Urinary bladder (tissue), 4 donors: Measurements from ENCODE around the gene QRFP. TPM values are rescaled to one million over a fixed set of nuclear protein-coding genes. Genes with fewer than 3 reads are reported as not detected.
A peak's percentile ranks its signal among the peaks of the same experiment; 100 is the strongest.

ENCODE experiments used
- DNase-seq: peaks from one replicate; pipeline ENCODE4 v3.0.0-alpha.2; 2015; ENCODE audit errors: extremely low spot score
- H3K27ac ChIP-seq: one replicate; pipeline ENCODE4 v1.5.1; 2013; ENCODE audit warnings: low read depth, mild to moderate bottlenecking, moderate library complexity
- H3K36me3 ChIP-seq: one replicate; pipeline ENCODE4 v1.6.1; 2013; ENCODE audit warnings: mild to moderate bottlenecking, moderate library complexity; ENCODE audit not compliant: insufficient read depth
- H3K4me1 ChIP-seq: one replicate; pipeline ENCODE4 v1.6.1; 2013; ENCODE audit warnings: mild to moderate bottlenecking, moderate library complexity; ENCODE audit not compliant: insufficient read depth
- H3K4me3 ChIP-seq: one replicate; pipeline ENCODE4 v1.5.1; 2013; ENCODE audit warnings: low read depth, low read length
- WGBS: extraction: QIAGEN DNeasy Blood & Tissue Kit; methylation state at CpG from one replicate; pipeline ENCODE4 v1.1.7; 2013; 5-methylcytosine and 5-hydroxymethylcytosine counted together
- polyA plus RNA-seq: library from polyadenylated mRNA; stranded (reverse); fragments of 200-250 nt; gene quantifications from one replicate; pipeline ENCODE4 v1.2.3, GENCODE V29; 2013
- total RNA-seq: library from RNA; depleted of rRNA; stranded (reverse); fragments of >200 nt; gene quantifications from one replicate; pipeline ENCODE4 v1.2.3, GENCODE V29; 2014
- donor health status: healthy with polysubstance abuse.
- donor health status: healthy.

QRFP gene
- total and polyA plus RNA-seq, 2 donors = 0.15 TPM; not detected in 1

DNA sequence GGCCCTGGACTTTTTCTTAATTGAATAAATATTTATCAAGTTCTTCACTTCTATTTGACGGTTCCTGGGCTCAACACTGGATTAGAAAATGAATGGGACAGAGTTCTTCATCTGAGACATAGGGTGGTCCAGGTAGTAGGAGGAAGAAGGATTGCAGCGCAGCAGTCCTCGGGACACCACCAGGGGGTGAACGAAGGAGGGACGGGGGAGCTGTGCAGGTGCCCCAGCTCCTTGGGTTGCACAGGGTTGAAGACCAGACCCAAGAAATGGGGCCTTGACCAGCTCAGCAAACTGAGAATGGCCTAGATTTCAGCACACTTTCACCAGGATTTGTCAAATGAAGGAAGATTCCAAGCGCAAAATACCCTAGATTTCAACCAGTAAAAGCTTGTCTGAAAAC, 32.1 kb downstream of the QRFP start:
- WGBS = 79% methylated on average over 6 of the region's 6 CpGs
- no peak for DNase-seq
- H3K36me3 ChIP-seq = peaks cover 2% of the 10 kb centered on the region
- H3K4me1 ChIP-seq = no peaks in the 10 kb centered on the region
- H3K4me3 ChIP-seq = no peak overlapping the region
- no peak overlapping the region for H3K27ac ChIP-seq

GRCh38 chr9:130862747-130863146, 33.9 kb downstream of the QRFP start:
- Histone ChIP-seq H3K36me3 (peaks cover 2% of the 10 kb centered on the region), H3K4me3 (no peak overlapping the region), H3K4me1 (no peaks in the 10 kb centered on the region), H3K27ac (no peak overlapping the region)
- no peak for DNase-seq
- 81% methylated on average over 23 of the region's 23 CpGs for WGBS

DNA sequence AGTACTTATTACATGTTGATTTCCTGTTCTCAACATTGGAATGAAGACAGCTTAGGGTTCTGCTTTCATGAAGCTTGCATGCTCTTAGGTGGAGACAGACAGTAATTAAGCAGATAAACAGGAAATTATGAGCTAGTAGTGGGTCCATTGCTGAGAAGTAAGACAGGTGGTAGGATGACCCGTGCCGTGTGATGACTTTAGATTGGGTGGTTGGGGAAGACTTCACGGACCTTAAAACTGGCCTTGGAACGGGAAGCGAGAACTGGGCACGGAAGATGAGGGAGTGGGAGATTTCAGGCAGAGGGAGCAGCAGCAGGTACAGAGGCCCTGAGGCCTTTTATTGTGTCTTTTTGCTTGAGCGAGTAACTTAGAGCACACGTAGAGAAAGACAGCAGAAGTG, 34.4 kb downstream of the QRFP start:
- H3K4me1 ChIP-seq = no peaks in the 10 kb centered on the region

DNA sequence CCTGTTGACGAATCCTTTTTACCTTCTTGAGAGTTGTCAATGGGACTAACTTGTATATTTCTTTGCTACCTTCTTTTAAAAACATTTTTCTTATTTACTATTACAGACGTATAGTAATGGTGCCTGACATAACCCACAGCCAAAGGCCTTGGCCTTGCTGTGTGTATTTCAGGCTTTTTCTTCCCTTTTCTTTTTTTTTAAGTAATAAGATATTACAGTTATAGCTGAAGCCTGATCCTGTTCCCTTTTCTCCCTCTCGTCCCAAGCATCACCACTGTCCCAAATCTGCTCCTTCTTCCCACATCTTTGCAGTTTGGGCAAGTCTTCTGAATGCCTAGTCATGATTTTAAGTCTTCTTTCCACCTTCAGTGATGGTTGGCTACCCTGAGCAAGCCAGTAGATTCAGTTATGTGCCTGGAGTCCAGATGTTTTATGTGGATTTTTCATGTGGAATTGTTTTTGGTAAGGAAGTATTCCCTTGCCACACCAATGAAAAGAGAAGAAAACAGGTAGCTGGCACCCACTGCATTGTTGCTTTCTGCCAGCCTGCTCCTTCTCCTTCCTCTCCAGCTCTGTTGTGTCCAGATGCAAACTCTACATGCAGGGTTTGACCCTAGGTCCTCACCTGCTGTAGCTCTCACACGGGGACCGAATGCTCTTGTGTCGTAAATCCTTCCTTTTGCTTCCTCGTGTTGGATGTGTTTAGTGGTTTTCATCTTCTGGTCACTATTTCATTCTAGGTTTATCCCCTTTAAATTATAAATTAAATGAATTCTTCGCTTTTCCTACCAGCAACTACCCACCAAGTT, 35.0 kb downstream of the QRFP start:
- no peak overlapping the region for H3K27ac ChIP-seq
- H3K4me1 ChIP-seq = no peaks in the 10 kb centered on the region
- DNase-seq = no peak
- no peak overlapping the region for H3K4me3 ChIP-seq
- WGBS = 55% methylated on average over 8 of the region's 8 CpGs
- H3K36me3 ChIP-seq = no peaks in the 10 kb centered on the region

More for the DNA sequence above, 34.4 kb downstream of the QRFP start:
- Histone ChIP-seq H3K36me3 (no peaks in the 10 kb centered on the region), H3K27ac (no peak overlapping the region), H3K4me3 (no peak overlapping the region)
- 76% methylated on average over 8 of the region's 8 CpGs for WGBS
- no peak for DNase-seq

DNA sequence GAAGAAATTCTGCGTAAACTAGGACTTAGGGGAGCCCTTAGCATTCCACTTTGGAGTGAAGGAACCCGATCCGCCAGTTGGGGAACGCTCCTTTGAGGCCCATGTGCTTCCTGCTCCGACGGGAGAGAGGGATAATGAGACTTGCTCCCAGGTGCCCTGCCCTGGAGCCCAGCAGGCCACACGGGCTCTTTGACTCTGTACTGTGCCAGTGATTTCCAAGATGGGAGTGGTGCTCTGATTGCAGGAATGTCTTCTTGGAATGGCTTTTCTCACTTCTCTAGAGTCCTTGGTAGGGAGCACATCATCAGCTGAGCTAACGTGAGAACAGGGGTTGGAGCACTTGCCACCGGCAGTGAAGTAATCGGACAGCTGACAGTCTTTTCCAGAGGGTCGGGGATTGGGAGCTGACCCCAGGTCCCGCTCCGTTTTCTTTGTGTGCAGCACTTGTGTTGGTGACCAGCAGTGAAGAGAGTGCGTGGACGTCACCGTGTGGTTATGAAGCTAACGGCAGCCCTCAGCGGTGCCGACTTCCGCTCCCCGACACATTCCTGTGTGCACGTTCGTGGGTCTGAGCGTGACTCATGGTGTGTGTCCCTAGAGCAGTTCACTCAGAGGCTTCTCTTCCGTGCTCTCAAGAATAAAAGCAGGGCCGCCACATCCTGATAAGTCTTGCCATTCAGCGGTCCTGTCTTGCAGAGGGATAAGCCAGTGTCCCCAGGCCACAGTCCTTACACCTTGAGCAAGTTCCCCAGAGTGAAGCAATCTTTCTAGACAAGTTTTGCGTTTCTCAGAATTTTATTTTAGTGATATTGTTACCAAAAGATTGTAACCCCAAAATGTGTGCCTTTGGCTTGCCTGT, 35.9 kb downstream of the QRFP start:
- 26% methylated on average over 28 of the region's 28 CpGs for WGBS
- H3K36me3 ChIP-seq = no peaks in the 10 kb centered on the region
- no peak for DNase-seq
- H3K4me1 ChIP-seq = no peaks in the 10 kb centered on the region
- no peak overlapping the region for H3K27ac ChIP-seq
- H3K4me3 ChIP-seq = no peak overlapping the region

GRCh38 chr9:130858739-130859705, 37.6 kb downstream of the QRFP start:
- Histone ChIP-seq H3K4me3 (no peak overlapping the region), H3K27ac (peak overlapping the region; percentile 28), H3K36me3 (no peaks in the 10 kb centered on the region), H3K4me1 (no peaks in the 10 kb centered on the region)
- 50% methylated on average over 20 of the region's 20 CpGs for WGBS
- DNase-seq = no peak

DNA sequence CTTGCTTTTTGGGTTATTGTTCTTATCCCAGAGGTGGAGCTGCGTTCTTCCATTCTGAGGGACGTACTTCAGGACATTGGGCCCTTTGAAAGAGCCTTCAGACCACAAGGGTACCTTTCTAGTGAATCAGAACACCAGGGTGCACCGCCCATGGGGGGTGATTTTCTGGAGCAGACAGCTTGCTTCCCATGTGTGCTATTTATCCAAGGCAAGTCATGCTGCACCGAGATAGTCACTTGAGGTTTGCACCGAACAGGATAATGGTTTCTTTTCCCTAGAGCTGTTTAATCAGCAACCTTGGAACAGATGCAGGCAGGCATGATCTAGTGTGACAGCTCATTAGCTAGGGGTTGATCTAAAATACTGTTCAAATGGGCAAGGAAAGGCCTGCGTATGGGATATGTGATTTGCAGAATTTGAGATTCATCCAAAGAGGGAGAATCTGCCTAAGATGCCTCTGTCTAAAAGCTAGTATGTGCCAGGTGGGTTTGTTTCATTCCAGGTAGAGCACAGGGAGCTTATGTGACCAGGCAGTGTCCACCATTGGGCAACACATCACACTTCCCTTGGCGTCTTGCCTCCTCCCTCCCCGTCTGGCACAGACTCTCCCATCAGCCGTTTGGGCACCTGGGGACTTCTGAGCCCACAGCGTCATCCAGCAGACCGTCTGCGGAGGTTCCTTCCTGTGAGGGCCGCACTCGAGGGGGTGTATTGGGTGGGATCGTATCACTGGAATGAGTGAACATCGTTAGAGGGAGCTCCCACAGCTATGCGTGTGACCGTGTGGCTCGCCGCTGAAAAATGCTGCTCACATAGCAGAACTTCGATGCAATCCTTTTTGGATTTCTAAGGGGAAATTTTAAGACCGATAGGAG, 38.5 kb downstream of the QRFP start:
- no peaks in the 10 kb centered on the region for H3K4me1 ChIP-seq
- H3K36me3 ChIP-seq = no peaks in the 10 kb centered on the region

GRCh38 chr9:130856474-130856873, 40.1 kb downstream of the QRFP start:
- H3K4me1 ChIP-seq = no peaks in the 10 kb centered on the region
- H3K36me3 ChIP-seq = peaks cover 2% of the 10 kb centered on the region
- 71% methylated on average over 8 of the region's 8 CpGs for WGBS
- no peak overlapping the region for H3K4me3 ChIP-seq
- H3K27ac ChIP-seq = no peak overlapping the region
- DNase-seq = no peak

More for the DNA sequence above, 38.5 kb downstream of the QRFP start:
- H3K4me3 ChIP-seq = no peak overlapping the region
- H3K27ac ChIP-seq = no peak overlapping the region
- 34% methylated on average over 22 of the region's 22 CpGs for WGBS
- no peak for DNase-seq

- Histone ChIP-seq H3K4me1 (no peaks in the 10 kb centered on the region), H3K4me3 (no peak overlapping the region), H3K27ac (no peak overlapping the region), H3K36me3 (peaks cover 2% of the 10 kb centered on the region)
- DNase-seq = no peak
- WGBS = 93% methylated on average over 9 of the region's 9 CpGs
Measured at GRCh38 chr9:130854835-130855234, 41.8 kb downstream of the QRFP start.

GRCh38 chr9:130854092-130854491, 42.5 kb downstream of the QRFP start:
- Histone ChIP-seq H3K4me1 (no peaks in the 10 kb centered on the region), H3K4me3 (no peak overlapping the region), H3K27ac (no peak overlapping the region), H3K36me3 (peaks cover 2% of the 10 kb centered on the region)
- DNase-seq = no peak
- 58% methylated on average over 8 of the region's 8 CpGs for WGBS

GRCh38 chr9:130852801-130853200, 43.8 kb downstream of the QRFP start:
- no peak overlapping the region for H3K27ac ChIP-seq
- peaks cover 2% of the 10 kb centered on the region for H3K36me3 ChIP-seq
- no peak for DNase-seq
- WGBS = 73% methylated on average over 7 of the region's 7 CpGs
- no peaks in the 10 kb centered on the region for H3K4me1 ChIP-seq
- H3K4me3 ChIP-seq = no peak overlapping the region

- peaks cover 2% of the 10 kb centered on the region for H3K36me3 ChIP-seq
- 66% methylated on average over 9 of the region's 9 CpGs for WGBS
- DNase-seq = no peak
- H3K27ac ChIP-seq = no peak overlapping the region
- H3K4me1 ChIP-seq = no peaks in the 10 kb centered on the region
- no peak overlapping the region for H3K4me3 ChIP-seq
Measured at GRCh38 chr9:130849356-130849755, 47.3 kb downstream of the QRFP start.
